ENCODE data around the gene SPATA18.

GRCh38 chr4:52038103-52038912, 12.8 kb upstream of the SPATA18 start, which contains the start of gene SGCB:
- TF ChIP-seq CTCF (IDR thresholded peaks at IDR 0.05) (no peak), POLR2A (IDR thresholded peaks at IDR 0.05) (peak in 1 of 2 donors; percentile 39)

Data from thyroid gland (tissue), 4 donors.